Measurements from ENCODE around the gene VSX1.

GRCh38 chr20:25100914-25101313, 19.0 kb upstream of the VSX1 start:
- TF ChIP-seq POLR2A (IDR thresholded peaks at IDR 0.05) (no peak), CTCF (IDR thresholded peaks at IDR 0.05) (no peak), EP300 (IDR thresholded peaks at IDR 0.05) (no peak), POLR2AphosphoS5 (IDR thresholded peaks at IDR 0.05) (no peak)

All from stomach (tissue), 4 donors.